Adrenal gland (tissue), 12 donors: Measurements from ENCODE around the gene CDKN1A. TPM values are rescaled to one million over a fixed set of nuclear protein-coding genes. Genes with fewer than 3 reads are reported as not detected.

Experiments used
- DNase-seq, 7 donors: peaks; one replicate each; pipeline ENCODE4 v3.0.0-alpha.2; 2019 to 2020
- H3K27ac ChIP-seq, 5 donors: fragments of 200-600 bp; sonication (generic) in 4 of 5; 1 replicate in 3 of 5; 2 replicates in 2 of 5; pipeline versions ENCODE4 v1.5.1 to v1.8.0; 2016 to 2020; ENCODE audit warnings: mild to moderate bottlenecking in 1 of 5
- H3K27me3 ChIP-seq: fragments of 200-600 bp; 2 replicates; pipeline ENCODE4 v1.8.0; 2021
- H3K36me3 ChIP-seq, 2 donors: fragments of 200-600 bp; replicated peaks in 1 of 2; 1 replicate in 1 of 2; 2 replicates in 1 of 2; pipeline versions ENCODE4 v1.5.1 to v1.8.0; 2018 to 2022
- H3K4me1 ChIP-seq, 2 donors: fragments of 200-600 bp; replicated peaks in 1 of 2; 1 replicate in 1 of 2; 2 replicates in 1 of 2; pipeline versions ENCODE4 v1.5.1 to v1.8.0; 2018 to 2021
- H3K4me3 ChIP-seq, 4 donors: fragments of 200-600 bp; sonication (generic) in 3 of 4; one replicate each; pipeline ENCODE4 v1.5.1; 2016 to 2018
- H3K9me3 ChIP-seq, 3 donors: fragments of 200-600 bp; sonication (generic) in 1 of 3; replicated peaks in 1 of 3; 1 replicate in 2 of 3; 2 replicates in 1 of 3; pipeline versions ENCODE4 v1.5.1 to v1.8.0; 2016 to 2021
- POLR2A ChIP-seq, 2 donors: fragments of 450-650 bp; IDR thresholded peaks; one replicate each; pipeline ENCODE4 v1.6.1; 2017; ENCODE audit warnings: antibody characterized with exemption in 2 of 2, mild to moderate bottlenecking in 2 of 2, moderate library complexity in 1 of 2
- WGBS, 4 donors: extraction: QIAGEN DNeasy Blood & Tissue Kit in 2 of 4; methylation state at CpG; one replicate each; pipeline versions ENCODE4 v1.1.5 to v1.1.7; 2013 to 2017; 5-methylcytosine and 5-hydroxymethylcytosine counted together
- intact Hi-C, 2 donors: fragments of 100-400 bp; cut with DNase I; formaldehyde crosslinking; loops; one replicate each; pipeline versions ENCODE4 v1.14.1 to v1.15.0; 2022 to 2023
- polyA plus RNA-seq, 3 donors: library from polyadenylated mRNA; stranded (reverse); fragments of 200-250 nt in 2 of 3; fragments of 350-450 nt in 1 of 3; fragmentation: Illumina TruSeq in 1 of 3; extraction: RNeasy Lipid Tissue Mini Kit (QIAGEN cat#74804) in 1 of 3; gene quantifications; one replicate each; pipeline ENCODE4 v1.2.3, GENCODE V29; 2013 to 2014
- total RNA-seq, 9 donors: library from RNA; depleted of rRNA in 4 of 9; stranded (reverse); fragments of >200 nt in 4 of 9; fragments of 120-200 nt in 1 of 9; fragmentation: NEBNext Ultra II Directional in 1 of 9; extraction: Animal tissue kit (Norgen Biotek cat#: 25700) in 1 of 9; gene quantifications; one replicate each; pipeline versions ENCODE4 v1.1.0 to v1.2.4, GENCODE V29; 2013 to 2023
- TF ChIP-seq, protein P1 (sequence below), 6 experiments: fragments of 450-650 bp in 4 of 6; fragments of 200-600 bp in 2 of 6; sonication (generic) in 1 of 6; IDR thresholded peaks; 1 replicate in 5 of 6; 2 replicates in 1 of 6; pipeline versions ENCODE4 v1.5.1 to v1.8.0; 2016 to 2021; ENCODE audit warnings: antibody characterized with exemption in 6 of 6, mild to moderate bottlenecking in 2 of 6, moderate library complexity in 1 of 6
- donor health status: healthy with polysubstance abuse.
- donor health status: Bipolar disorder and iron deficiency.
- donor health status: DM: yes; HTN: yes; CAD: no.
- donor health status: DM: no; HTN: no; CAD: no.
- donor health status: DM: no; HTN: no; CAD: no.
- donor health status: DM: yes; HTN: yes; CAD: no.

The CDKN1A gene
- total and polyA plus RNA-seq, 12 donors: 18.8 to 154 (median 67.3) TPM

- 26 to 41% (median 29%) methylated on average over 8 of the region's 8 CpGs for WGBS, 4 donors
- H3K4me3 ChIP-seq: peak overlapping the region in 1 of 4 donors; percentile 7
- H3K9me3 ChIP-seq: no peaks in the 10 kb centered on the region
- H3K27ac ChIP-seq: peak overlapping the region in 1 of 5 donors; percentile 65
- no peak for TF ChIP-seq POLR2A (IDR thresholded peaks at IDR 0.05)
- TF ChIP-seq, protein P1, sequence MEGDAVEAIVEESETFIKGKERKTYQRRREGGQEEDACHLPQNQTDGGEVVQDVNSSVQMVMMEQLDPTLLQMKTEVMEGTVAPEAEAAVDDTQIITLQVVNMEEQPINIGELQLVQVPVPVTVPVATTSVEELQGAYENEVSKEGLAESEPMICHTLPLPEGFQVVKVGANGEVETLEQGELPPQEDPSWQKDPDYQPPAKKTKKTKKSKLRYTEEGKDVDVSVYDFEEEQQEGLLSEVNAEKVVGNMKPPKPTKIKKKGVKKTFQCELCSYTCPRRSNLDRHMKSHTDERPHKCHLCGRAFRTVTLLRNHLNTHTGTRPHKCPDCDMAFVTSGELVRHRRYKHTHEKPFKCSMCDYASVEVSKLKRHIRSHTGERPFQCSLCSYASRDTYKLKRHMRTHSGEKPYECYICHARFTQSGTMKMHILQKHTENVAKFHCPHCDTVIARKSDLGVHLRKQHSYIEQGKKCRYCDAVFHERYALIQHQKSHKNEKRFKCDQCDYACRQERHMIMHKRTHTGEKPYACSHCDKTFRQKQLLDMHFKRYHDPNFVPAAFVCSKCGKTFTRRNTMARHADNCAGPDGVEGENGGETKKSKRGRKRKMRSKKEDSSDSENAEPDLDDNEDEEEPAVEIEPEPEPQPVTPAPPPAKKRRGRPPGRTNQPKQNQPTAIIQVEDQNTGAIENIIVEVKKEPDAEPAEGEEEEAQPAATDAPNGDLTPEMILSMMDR (IDR thresholded peaks at IDR 0.05): no peak
- H3K36me3 ChIP-seq: no peaks in the 10 kb centered on the region
- DNase-seq: peak; percentile 87 to 97 (median 96)
- no peaks in the 10 kb centered on the region for H3K27me3 ChIP-seq
- peaks cover 6 to 14% of the 10 kb centered on the region in 2 donors for H3K4me1 ChIP-seq
- intact Hi-C loops: no loop called here
These were observed 35.3 kb upstream of the CDKN1A start for GRCh38 chr6:36642913-36643817.

GRCh38 chr6:36643977-36644376, 34.5 kb upstream of the CDKN1A start:
- intact Hi-C loops: no loop called here
- DNase-seq: no peak
- Histone ChIP-seq H3K4me1 (peaks cover 6 to 14% of the 10 kb centered on the region in 2 donors), H3K4me3 (no peak overlapping the region), H3K36me3 (no peaks in the 10 kb centered on the region), H3K27me3 (no peaks in the 10 kb centered on the region), H3K9me3 (no peaks in the 10 kb centered on the region), H3K27ac (no peak overlapping the region)
- 80 to 84% (median 82%) methylated on average over 4 of the region's 4 CpGs for WGBS, 4 donors
- TF ChIP-seq, protein P1 (IDR thresholded peaks at IDR 0.05): no peak
- TF ChIP-seq POLR2A (IDR thresholded peaks at IDR 0.05): no peak

DNA sequence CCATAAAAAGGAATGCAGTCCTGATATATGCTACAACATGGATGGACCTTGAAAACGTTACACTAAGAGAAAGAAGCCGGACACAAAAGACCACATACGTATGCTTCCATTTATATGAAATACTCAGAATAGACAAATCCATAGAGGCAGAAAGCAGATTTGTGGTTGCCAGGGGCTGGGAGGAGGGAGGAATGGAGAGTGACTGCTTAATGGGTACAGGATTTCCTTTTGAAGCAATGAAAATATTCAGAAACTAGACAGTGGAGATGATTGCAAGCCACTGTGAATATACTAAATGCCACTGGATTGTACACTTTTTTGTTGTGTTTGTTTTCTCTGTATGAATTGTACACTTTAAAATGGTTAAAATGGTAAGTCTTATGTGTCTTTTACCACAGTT, 29.4 kb upstream of the CDKN1A start:
- Histone ChIP-seq H3K27ac (no peak overlapping the region), H3K27me3 (no peaks in the 10 kb centered on the region), H3K36me3 (no peaks in the 10 kb centered on the region), H3K9me3 (no peaks in the 10 kb centered on the region), H3K4me3 (no peak overlapping the region), H3K4me1 (no peaks in the 10 kb centered on the region)
- WGBS, 4 donors: 73 to 81% (median 78%) methylated on average over 3 of the region's 3 CpGs
- intact Hi-C loops: no loop called here
- no peak for DNase-seq
- TF ChIP-seq, protein P1 (IDR thresholded peaks at IDR 0.05): no peak
- TF ChIP-seq POLR2A (IDR thresholded peaks at IDR 0.05): no peak

DNA sequence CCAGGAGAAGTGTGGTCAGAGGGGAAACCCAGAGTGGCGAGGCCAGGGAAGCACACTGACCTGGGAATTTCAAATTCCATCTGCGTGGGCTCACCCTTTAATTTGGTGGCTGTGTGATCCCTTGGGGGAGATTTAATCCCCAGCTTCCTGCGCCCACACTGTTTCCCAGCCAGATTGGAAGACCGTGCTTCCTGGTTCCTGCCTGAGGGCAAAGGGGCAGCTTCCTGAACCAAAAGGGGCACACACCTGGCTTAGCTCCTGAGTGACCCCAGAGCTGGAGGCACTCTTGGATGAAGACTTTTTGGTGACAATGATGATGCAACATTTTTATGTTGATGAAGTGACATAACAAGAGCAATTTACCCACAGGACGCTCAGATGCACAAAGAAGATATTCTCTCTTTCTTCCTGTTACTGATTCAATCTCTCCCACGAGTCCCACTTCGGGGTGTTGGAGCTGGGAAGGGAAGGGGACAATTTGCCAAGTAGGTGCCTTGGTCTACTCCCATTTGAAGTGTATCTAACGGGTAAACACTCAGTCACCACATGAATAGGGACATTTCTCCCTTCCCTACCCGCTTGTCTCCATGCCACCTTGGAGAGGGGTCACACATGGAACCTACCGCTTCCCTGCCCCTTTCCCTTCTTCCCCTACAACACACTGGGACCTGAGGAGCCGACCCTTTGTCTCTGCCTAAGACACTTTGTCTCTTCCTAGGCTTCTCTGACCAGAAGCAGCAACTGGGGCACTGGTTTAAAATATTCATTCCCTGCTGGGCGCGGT, 28.6 kb upstream of the CDKN1A start:
- H3K4me1 ChIP-seq: no peaks in the 10 kb centered on the region
- 67 to 85% (median 76%) methylated on average over 11 to 13 of the region's 13 CpGs for WGBS, 4 donors

More for the DNA sequence above, 28.6 kb upstream of the CDKN1A start:
- no peak overlapping the region for H3K4me3 ChIP-seq
- no peak for DNase-seq
- no peak overlapping the region for H3K27ac ChIP-seq
- H3K36me3 ChIP-seq: no peaks in the 10 kb centered on the region
- intact Hi-C loops: no loop called here
- TF ChIP-seq, protein P1 (IDR thresholded peaks at IDR 0.05): no peak
- no peak for TF ChIP-seq POLR2A (IDR thresholded peaks at IDR 0.05)
- H3K27me3 ChIP-seq: no peaks in the 10 kb centered on the region
- H3K9me3 ChIP-seq: no peaks in the 10 kb centered on the region
